HG03432 (cell line): Measurements from ENCODE around the gene STOML2.

Experiments
- ATAC-seq: cut with Tn5 transposase; IDR thresholded peaks from one replicate; pipeline ENCODE4 v1.9.1; 2021; ENCODE audit warnings: mild to moderate bottlenecking, moderate library complexity; ENCODE audit not compliant: unreplicated experiment

STOML2 gene

DNA sequence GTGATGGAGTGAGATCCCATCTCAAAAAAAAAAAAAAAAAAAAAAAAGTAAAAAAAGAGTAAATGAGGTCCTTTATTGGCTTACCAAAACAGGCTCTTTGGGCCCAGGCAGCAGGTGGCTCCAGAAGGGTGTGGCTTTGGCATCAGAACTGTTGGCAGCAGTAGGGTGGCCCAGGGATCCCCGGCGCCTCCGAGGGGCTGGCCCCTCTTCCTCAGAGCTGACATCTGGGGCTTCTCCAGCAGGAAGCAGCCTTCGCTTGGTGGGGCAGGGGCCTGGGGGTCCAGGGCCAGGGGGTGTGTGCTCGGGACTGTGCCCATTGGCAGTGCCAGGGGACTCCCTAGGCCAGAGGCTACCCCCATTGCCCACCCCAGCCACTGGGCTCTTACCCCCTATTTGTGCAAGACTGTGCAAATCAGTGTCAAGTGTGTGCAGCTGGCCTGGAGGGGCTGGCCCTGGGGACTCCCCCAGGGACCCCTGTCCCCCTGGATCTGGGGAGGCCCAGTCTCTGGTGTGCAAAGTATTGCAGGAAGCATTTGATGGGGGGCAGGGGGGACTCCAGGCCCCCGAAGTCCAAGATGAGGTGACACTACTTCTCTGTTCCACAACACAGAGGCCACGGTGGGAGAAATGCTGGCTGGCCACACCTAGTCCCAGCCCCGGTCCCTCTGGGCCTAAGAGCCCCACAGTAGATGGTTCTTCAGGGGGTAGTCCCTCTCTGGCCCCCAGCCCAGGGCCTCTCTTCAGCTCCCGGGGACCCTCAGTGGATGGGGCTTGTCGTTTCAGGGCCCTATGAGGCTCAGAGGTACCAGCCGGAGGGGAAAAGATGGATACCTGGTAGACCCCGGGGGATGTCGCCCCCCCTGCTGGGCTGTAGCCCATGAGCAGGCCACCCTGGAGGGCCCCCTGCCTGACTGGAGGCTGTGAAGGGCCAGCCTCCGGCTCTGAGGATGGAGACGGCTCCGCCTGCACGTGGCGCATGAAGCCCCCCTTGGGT is 4.7 kb upstream of the STOML2 start:
- no peak for ATAC-seq

DNA sequence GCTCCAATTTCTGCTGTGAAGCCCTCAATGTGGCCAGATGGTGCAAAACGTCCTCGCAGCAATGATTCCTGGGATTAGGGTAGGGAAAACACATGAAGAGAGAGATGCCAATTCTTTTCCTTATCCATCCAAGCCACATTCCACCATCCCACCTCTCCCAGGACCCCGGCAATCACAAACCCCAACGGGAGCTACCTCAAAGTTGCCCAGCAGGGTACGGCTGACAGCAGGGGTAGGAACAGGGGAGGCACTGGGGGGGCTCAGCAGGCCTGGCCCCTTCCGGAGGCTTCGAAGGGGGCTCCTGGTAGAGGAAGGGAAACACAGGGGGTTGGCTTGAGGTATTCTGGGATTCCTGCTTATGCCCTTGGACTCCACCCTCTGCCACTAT is 3.4 kb upstream of the STOML2 start:
- ATAC-seq, result no peak

DNA sequence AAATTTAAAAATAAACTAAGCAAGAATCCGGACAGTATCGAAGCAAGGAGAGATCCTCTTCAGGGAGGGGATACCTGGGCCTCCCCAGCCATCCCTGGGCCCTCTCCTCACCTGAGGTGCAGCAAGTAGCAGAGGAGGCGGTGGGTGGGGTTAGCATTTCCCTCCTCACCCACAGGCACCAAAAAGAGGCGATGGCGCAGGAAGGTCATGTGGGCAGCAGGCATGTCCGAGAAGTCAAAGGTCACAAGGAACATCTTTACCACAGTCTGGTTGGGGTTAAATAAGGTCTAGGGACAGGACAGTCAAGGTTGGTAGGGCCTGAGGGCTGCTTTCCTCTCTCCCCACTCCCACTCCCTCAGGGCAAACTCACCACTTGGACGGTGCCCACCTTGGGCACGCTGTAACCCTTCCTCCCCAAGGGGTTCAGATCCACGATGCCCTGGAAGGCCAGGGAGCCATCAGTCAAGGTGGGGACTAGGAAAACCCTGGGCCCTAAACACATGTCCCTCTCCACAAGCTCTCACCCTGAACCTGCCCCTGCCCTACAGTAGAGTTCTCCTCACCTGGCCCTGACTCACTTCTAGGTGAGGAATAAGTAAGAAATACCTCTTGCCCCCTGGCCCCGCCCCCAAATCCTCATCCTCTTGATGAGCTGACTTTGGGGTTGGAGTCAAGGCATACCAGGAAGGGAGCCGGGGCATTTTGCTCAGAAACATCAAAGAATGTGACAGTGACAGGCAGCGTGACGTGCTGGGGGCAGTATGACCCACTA is 2.8 kb upstream of the STOML2 start:
- no peak for ATAC-seq

DNA sequence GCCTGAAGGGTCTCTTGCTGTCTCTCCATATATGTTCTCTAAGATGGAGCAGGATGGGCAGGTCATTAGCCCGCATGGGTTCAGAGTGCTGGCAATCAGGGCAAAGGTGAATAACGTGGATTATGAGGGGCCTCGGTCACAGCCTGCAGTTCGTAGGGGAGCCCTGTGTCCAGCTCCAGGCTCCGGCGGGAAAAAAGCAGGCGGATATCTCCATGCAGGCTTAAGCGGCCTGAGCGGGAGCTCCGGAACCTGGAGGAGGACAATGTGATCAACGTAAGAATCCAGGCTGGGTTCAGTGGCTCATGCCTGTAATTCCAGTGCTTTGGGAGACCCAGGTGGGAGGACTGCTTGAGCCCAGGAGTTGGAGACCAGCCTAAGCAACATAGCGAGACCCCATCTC is 2.2 kb upstream of the STOML2 start:
- no peak for ATAC-seq

DNA sequence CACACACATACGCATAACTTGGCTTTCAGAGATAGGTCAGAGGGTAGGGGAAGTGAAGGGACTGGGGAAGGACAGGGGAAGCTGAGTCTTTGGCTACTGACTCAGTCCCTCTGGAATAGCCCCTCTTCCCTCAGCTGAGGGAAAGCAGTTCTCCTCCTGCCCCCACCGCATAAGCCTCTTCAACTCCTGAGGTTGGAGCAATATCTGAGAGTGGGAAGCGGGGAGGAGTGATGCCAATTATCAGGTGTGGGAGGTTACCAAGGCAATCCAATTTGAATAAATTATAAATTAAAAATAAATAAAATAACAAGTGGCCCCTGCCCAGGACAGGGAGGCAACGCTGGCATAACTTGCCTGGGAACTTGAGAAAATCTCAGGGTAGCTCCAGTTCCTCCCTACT is 1.7 kb upstream of the STOML2 start:
- no peak for ATAC-seq

DNA sequence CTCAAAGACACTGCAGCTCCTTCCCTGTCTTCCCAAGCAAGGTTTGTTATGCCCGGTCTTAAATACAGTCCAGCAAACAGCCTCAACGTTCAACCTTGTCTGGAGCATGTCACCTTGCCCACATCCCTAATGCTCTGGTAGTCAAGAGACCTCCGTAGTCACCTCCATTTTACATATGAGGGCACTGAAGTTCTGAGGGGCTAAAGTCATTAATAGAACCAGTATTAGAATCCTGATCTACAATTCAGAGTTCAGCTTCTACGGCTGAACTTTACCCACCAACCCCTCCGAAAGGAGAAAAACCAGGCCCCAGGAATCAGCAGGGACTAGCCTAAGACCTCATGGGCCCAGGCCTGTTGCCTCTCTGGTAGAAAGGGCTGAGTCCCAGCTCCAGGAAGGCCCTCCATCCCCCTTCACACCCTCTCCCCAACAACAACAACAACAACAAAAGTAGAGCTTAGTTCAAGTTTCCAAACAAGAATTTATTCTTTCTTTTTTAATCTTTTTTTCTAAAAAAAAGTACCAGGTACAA is 795 bp upstream of the STOML2 start:
- ATAC-seq, result no peak

DNA sequence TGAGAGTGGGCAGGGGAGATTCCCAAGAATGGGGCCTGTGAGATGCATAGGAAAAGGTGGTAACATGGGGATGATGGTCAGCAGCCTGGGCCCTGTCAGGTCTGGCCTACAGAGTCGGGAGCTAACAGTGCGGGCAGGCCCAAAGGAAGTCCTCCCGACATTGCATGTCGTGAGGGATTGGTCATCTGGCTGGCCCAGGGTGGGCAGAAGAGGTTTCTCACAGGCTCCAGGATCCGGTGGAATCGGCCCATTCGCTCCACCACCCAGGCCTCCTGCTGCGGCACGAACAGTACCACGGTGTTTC is 514 bp downstream of the STOML2 start:
- no peak for ATAC-seq

DNA sequence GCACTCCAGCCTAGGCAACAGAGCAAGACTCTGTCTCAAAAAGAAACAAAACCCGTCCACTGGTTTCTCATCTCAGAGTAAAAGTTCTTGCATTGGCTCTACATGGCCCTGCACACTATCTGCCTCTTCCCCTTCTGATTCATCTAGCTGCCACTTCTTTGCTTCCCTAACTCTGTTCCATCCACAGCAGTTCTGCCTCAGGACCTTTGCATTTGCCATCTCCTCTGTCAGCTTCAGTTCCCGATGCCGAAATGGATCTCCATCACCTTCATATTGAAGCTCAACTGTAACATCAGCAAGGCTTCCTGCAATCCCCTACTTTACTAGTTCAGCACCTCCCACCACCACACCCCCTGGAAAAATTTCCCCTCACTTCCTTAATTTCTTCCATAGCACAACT is 5.4 kb downstream of the STOML2 start:
- no peak for ATAC-seq

DNA sequence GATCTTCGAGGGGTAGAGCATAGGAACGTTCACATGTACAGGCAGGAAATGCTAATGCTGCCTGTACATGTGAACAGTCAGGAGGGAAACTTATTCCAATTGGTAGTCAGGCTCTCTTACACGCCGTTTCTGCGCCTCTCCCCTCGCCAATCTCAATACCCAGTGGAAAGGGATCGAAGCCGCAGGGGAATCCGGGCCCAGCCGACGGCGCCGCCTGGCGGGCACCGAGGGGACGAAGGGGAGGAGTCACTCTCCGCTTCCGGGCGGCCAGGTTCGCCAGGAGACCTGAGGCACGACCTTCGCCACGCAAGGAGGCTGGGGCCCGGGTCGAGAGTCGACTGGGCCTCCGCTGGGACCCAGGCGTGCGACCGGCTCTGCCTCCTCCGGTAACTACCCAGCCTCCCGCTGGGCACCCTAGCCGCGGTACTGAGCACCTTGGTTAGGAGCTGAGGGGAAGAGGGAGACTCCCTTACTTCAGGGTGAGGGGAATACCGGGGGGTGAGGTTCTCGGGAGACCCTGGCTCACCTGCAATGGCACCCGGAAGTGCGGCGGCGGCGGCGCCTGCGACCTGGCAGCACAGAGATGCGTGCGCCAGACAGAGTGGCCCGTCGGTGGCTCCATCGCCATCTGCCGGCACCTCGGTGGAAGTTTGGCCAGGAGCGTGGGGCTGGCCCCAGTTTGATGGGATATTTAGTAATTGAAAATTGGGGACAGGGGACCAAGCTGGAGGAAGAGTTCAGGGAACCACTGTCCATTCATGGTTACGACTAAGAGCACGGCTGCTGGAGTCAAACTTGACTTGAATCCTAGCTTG is 6.7 kb downstream of the STOML2 start, which contains the start of gene PIGO:
Gene PIGO, minus strand, starts transcription at position 557 of the 815 bp plus-strand sequence. CDS start 1,026 bp downstream, outside the sequence.
- ATAC-seq, result peak; percentile 92

DNA sequence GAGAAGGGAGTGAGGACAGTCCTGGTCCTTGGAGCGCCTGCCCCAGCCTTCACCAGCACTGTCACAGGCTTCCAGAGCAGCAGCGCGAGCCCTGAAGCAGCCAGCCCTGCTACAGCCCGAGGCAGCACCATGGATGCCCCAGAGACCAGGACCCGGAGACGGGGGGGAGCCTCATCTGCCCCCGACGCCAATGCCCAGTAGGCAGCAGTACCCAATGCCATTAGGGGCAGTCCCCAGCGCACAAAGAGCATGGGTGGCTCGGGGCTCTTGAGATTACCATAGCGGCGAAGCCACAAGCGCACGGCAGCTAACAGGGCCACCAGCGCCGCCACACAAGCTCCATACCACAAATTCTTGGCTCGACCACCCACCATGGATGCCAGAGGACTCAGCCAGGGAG is 11.4 kb downstream of the STOML2 start:
- ATAC-seq, result no peak

DNA sequence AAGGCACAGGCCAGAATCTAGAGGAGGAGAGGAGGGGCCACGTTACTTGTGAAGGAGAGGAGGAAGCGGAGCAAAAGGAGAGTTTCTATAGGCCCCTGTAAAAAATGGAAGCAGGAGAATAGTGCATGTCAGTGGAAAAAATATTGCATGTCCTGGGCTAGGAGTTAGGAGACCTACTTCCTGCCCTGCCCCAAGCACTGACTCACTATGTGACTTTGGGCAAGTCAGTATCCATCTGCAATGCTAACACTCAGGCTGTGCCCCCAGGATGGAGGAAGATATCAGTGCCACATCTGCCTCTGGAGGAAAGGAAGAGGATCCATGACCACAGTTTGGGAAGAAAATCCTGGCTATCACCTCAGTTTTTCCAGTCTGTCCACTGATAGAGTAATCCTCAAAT is 13.5 kb downstream of the STOML2 start:
- no peak for ATAC-seq

DNA sequence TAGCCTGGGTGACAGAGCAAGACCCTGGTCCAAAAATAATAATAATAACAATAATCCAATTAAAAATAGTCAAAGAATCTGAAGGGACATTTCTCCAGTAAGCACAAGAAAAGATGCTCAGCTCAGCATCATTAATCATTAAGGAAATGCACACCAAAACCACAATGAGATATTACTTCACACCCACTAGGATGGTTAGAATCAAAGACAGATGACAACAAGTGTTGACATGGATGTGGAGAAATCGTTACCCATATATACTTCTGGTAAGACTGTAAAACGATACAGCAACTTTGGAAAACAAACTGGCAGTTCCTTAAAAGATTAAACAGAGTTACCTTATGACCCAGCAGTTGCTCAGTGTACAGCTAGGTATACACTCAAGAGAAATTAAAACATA is 17.9 kb downstream of the STOML2 start:
- no peak for ATAC-seq

DNA sequence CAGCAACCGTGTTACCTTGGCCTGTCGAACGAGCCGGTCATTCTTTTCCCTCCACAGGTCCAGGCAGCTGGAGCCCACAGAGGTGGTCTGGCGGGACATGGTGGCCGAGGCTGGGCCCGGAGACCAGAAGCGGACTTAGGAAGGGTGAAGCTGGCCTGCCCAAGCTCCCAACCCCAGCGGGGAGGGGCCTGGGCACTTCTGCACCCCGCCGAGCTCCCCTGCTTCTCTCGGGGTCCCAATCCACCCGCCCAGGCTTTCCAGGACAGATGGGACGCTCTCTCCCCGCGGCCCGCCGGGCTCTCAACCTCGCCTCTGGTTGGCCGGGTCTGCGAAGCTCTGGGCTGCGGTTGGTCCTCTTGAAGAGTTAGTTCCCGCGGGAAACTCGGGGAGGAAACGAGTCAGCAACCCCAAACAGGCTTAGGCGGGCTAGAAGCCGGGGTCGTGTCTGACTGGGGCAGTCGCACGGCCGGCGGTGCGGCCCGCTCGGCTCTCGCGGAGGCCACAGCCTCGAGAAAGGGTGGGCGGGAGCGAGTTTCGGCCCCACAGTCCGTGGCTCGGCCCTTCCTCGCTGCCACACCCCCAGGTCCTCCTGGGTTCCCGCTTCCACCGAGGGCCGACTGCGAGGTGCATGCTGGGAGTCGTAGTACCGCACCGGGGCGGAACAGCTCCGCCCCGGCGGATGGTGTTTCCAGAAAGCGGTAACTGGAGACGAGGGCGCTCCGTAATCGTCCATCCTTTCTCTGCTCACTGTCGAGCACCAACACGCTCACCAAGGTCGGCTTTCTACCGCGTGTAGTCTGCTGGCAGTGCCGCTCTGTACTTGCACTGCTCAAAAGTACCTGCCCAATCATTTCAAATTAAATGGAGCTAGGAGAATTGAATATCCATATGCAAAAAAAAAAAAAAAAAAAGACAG is 23.2 kb downstream of the STOML2 start, which contains the start of gene FANCG:
Gene FANCG, minus strand, starts transcription at position 517 of the 916 bp plus-strand sequence. Its CDS starts 418 bp downstream, at position 99.
- ATAC-seq, result peak; percentile 93

DNA sequence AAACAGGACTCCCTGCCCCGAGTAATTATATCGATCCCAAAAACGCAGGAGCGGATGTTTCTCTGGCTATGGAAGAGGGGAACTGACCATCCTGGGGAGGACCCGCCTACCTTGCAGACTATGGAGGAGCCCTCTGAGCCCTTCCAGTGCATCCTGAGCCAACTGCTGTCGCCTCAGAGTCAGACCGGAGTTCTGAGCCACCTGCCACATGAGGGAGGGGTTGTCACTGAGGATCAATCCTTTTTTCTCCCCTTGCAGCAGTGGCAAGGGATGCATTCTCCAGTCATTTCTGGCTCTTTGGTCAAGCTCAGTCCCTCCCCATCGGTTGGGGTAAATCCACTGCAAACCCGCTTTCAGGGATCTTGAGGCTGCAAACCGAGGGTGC is 23.9 kb downstream of the STOML2 start:
- ATAC-seq, result no peak

DNA sequence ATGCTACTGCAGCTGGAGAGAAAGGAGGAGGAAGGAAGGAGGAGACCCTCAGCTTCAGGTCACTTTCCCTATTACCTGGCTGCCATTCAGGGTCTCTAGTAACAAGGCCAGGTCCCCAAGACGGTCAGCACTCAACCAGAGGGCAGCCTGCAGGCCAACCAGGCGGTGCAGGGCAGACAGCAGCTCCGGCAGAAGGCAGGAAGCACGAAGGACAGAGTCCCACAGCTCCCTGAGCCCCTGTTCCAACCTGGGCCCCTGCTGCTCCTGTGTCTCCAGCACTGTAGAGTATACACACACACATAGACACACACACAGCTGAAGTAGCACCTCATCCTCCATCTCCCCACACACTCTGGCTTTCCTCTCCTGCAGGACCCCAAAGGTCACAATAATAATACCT is 24.9 kb downstream of the STOML2 start:
- ATAC-seq, result no peak

DNA sequence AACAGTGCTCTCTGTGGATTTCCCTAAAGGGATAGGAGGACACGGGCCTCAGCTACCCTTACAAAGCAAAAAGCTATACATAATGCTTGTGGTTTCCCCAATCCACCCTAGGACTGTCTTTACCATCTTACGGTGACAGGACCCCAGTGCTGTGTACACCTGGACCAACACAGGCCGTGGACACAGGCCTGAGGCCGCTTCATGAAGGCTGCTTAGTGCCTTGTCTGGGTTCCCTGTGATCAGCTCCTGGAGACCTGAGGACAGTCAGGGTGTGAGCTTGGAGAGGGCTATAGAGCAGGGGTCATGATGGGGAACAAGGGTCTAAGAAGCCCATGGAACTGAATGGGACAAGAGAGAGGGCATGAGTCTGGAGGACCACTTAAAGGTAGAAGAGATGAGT is 26.1 kb downstream of the STOML2 start:
- ATAC-seq, result no peak

DNA sequence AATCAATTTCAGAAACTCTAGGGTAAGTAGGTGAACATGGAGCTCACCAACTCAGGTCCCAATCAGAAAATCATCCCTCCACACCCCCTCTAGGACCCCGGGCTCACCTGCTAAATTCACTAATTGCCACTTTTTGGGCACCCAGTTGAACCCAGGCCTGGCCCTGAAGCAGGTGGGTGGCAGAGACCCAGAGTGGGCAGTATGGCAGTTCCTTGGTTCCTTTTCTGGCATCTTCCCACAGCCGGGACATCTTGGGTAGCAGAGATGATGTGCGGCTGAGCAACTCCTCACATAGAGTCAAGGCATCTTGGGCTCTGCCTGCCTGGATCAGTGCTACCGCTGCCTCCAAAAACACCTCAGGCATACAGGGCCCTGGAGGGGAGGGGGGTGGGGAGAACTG is 27.6 kb downstream of the STOML2 start:
- no peak for ATAC-seq

DNA sequence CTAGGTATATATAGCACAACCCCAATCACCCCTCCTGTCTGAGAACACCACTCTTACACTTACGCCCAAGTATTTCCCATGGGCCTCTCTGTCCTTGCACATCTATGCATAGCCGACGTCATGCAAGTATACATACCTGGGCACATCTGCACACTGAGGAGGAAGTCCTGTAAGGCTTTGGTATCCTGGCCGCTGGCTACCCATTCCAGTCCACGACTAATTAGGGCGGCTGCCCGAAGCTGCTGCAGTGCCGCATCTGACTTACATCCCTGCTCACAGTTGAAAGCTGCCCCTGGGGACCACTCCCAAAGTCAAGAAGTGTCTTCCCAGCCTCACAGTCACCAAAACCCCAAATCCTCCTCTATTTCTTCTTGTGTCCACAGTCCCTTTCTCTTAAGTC is 28.1 kb downstream of the STOML2 start:
- ATAC-seq, result no peak

DNA sequence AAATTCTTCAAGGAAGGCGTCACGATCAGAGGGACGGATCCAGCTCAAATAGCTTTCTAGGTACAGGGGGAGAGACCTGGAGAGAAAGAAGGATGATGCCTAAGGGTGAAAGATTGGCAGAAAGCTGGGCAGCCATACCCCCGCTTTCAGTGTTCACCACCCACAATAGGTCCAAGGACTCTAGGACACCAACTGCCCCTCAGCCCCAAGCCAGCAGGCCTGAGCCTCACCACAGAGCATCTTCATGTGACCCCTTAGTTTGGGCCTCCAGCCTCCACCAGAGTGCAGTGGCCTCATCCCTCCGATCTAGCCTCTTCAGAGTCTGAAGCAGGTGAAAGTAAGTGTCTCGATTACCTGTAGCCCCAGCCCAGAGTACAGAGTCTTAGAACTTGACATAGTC is 28.8 kb downstream of the STOML2 start:
- ATAC-seq, result no peak

DNA sequence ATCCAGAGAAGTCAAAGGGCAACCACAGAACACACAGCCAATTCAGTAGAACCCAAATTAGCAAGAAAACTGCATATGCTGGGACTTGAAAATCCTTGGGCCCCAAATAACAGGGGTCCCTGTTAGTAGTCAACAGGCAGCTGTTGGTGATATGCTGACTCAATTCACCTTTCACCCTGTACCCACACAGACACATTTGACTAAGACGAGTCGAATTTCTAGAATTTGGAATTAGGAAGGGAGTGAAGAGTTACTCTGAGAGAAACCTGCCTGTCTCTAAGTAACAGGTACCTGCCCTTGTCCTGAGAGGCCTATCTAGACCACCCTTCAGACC is 29.7 kb downstream of the STOML2 start:
- ATAC-seq, result no peak
